ENCODE measurements around the gene SCAPER.

DNA sequence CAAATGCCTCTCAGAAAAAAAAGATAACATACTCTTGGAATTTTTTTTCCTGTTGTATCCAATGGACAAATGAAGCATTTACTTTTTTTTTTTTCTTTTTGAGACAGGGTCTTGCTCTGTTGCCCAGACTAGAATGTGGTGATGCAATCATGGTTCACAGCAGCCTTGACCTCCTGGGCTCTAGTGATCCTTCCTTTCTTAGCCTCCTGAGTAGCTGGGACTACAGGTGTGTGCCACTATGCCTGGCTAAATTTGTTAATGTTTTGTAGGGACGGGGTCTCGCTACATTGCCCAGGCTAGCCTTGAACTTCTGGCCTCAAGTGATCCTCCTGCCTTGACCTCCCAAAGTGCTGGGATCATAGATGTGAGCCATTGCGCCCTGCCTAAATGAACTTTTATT lies 401.3 kb downstream of the SCAPER start:
- TF ChIP-seq, protein P1, sequence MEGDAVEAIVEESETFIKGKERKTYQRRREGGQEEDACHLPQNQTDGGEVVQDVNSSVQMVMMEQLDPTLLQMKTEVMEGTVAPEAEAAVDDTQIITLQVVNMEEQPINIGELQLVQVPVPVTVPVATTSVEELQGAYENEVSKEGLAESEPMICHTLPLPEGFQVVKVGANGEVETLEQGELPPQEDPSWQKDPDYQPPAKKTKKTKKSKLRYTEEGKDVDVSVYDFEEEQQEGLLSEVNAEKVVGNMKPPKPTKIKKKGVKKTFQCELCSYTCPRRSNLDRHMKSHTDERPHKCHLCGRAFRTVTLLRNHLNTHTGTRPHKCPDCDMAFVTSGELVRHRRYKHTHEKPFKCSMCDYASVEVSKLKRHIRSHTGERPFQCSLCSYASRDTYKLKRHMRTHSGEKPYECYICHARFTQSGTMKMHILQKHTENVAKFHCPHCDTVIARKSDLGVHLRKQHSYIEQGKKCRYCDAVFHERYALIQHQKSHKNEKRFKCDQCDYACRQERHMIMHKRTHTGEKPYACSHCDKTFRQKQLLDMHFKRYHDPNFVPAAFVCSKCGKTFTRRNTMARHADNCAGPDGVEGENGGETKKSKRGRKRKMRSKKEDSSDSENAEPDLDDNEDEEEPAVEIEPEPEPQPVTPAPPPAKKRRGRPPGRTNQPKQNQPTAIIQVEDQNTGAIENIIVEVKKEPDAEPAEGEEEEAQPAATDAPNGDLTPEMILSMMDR (conservative IDR thresholded peaks at IDR 0.05; ENCODE audit: low read depth, low read length), result no peak
- TF ChIP-seq EZH2 (IDR thresholded peaks at IDR 0.05; ENCODE audit: borderline replicate concordance, low read depth, low read length, poor library complexity, severe bottlenecking), result no peak
